GM23248 (cell line): Measurements from ENCODE around the gene MBNL3.

ENCODE experiments used
- EZH2 ChIP-seq: fragments of 200-600 bp; sonication (generic); IDR thresholded peaks from 2 replicates; pipeline ENCODE4 v1.6.1; 2018; ENCODE audit warnings: antibody characterized with exemption, mild to moderate bottlenecking; ENCODE audit not compliant: insufficient read depth, poor library complexity, severe bottlenecking
- EZH2phosphoT487 ChIP-seq: fragments of 200-600 bp; sonication (generic); IDR thresholded peaks from 2 replicates; pipeline ENCODE4 v1.6.1; 2018; ENCODE audit warnings: antibody characterized with exemption, moderate library complexity, mild to moderate bottlenecking, low read depth; ENCODE audit not compliant: insufficient read depth

GRCh38 chrX:132489578-132490419 is 961 bp upstream of the MBNL3 start:
- TF ChIP-seq EZH2phosphoT487 = no peak
- TF ChIP-seq EZH2 = no peak
